ENCODE measurements around the gene CEP112. TPM values are rescaled to one million over a fixed set of nuclear protein-coding genes. Genes with fewer than 3 reads are reported as not detected.

CEP112 gene
- polyA plus RNA-seq, 1 experiment = 5.7 TPM

DNA sequence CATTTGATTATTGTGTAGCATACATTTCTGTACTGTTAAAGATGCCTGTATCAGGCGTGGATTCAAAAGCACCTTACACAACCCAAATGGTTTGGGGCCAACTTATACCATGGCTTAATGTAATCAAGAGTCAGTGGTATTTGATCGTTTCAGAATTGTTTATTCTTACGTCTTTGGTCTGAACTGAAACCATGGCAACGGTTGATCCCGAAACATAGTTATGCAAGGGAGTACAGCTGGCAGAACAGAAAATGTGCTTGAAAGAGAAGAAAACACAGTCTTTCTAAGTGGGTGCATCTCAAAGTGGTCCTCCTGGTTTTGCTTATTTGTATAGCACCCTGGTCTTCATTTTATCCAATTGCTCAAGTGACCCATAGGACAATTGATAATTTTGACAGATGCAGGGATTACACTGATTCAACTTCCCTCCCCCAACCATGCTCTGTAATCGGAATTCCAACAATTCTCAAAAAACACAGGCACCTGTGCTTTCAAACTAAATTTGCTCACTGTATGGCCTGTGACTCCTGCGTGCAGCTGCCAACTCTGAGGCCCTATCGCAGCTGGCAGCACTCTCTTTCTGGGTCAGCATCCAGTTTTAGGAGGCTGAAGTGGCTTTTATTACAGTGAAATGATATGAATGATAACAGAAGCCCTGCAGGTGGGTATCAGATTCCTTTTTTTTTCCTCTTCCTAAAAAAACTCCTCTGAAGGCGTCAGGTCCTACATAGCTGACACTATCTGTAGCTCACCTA lies 553.5 kb downstream of the CEP112 start:
- no peak overlapping the region for H3K4me3 ChIP-seq (ENCODE audit: low read depth, low read length)
- TF ChIP-seq, protein P1, sequence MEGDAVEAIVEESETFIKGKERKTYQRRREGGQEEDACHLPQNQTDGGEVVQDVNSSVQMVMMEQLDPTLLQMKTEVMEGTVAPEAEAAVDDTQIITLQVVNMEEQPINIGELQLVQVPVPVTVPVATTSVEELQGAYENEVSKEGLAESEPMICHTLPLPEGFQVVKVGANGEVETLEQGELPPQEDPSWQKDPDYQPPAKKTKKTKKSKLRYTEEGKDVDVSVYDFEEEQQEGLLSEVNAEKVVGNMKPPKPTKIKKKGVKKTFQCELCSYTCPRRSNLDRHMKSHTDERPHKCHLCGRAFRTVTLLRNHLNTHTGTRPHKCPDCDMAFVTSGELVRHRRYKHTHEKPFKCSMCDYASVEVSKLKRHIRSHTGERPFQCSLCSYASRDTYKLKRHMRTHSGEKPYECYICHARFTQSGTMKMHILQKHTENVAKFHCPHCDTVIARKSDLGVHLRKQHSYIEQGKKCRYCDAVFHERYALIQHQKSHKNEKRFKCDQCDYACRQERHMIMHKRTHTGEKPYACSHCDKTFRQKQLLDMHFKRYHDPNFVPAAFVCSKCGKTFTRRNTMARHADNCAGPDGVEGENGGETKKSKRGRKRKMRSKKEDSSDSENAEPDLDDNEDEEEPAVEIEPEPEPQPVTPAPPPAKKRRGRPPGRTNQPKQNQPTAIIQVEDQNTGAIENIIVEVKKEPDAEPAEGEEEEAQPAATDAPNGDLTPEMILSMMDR (IDR thresholded peaks at IDR 0.05; ENCODE audit: low read depth, low read length) = no peak
- peak; percentile 62 for DNase-seq (ENCODE audit: low read depth, low spot score)
- peaks cover 4% of the 10 kb centered on the region for H3K9me3 ChIP-seq (ENCODE audit: control insufficient read depth, insufficient read depth, low read length)
- no peaks in the 10 kb centered on the region for H3K27me3 ChIP-seq (ENCODE audit: control insufficient read depth, insufficient read depth, low read length)
- POLR2A ChIA-PET = interaction anchor here (0.6 kb wide), 2 partner anchors 9 to 32 kb away, joined by 3 read pairs; no protein-coding TSS in a partner anchor
- CTCF ChIA-PET = interaction anchor here (0.6 kb wide), 1 partner anchor 31 kb away, joined by 4 read pairs; no protein-coding TSS in a partner anchor
- H3K27ac ChIP-seq (ENCODE audit: low read depth, low read length) = no peak overlapping the region

- CTCF ChIA-PET = no interaction called here
- Histone ChIP-seq H3K27ac (ENCODE audit: low read depth, low read length) (no peak overlapping the region), H3K4me3 (ENCODE audit: low read depth, low read length) (no peak overlapping the region), H3K9me3 (ENCODE audit: control insufficient read depth, insufficient read depth, low read length) (peaks cover 4% of the 10 kb centered on the region), H3K27me3 (ENCODE audit: control insufficient read depth, insufficient read depth, low read length) (no peaks in the 10 kb centered on the region)
- TF ChIP-seq, protein P1 (IDR thresholded peaks at IDR 0.05; ENCODE audit: low read depth, low read length) = no peak
- no peak for DNase-seq (ENCODE audit: low read depth, low spot score)
- POLR2A ChIA-PET = interaction anchor here (0.6 kb wide), 1 partner anchor 32 kb away, joined by 3 read pairs; no protein-coding TSS in a partner anchor
Observed at GRCh38 chr17:65637786-65638185, 554.1 kb downstream of the CEP112 start.

GRCh38 chr17:65634533-65634932 lies 557.4 kb downstream of the CEP112 start:
- Histone ChIP-seq H3K27ac (ENCODE audit: low read depth, low read length) (no peak overlapping the region), H3K27me3 (ENCODE audit: control insufficient read depth, insufficient read depth, low read length) (no peaks in the 10 kb centered on the region), H3K9me3 (ENCODE audit: control insufficient read depth, insufficient read depth, low read length) (no peaks in the 10 kb centered on the region), H3K4me3 (ENCODE audit: low read depth, low read length) (no peak overlapping the region)
- POLR2A ChIA-PET = no interaction called here
- CTCF ChIA-PET = no interaction called here
- no peak for DNase-seq (ENCODE audit: low read depth, low spot score)
- TF ChIP-seq, protein P1 (IDR thresholded peaks at IDR 0.05; ENCODE audit: low read depth, low read length) = no peak

- no peak for DNase-seq (ENCODE audit: low read depth, low spot score)
- H3K27me3 ChIP-seq (ENCODE audit: control insufficient read depth, insufficient read depth, low read length) = no peaks in the 10 kb centered on the region
- no peak overlapping the region for H3K4me3 ChIP-seq (ENCODE audit: low read depth, low read length)
- no peaks in the 10 kb centered on the region for H3K9me3 ChIP-seq (ENCODE audit: control insufficient read depth, insufficient read depth, low read length)
- ChIA-PET POLR2A (interaction anchor here (0.6 kb wide), 1 partner anchor 787 kb away, joined by 3 read pairs; no protein-coding TSS in a partner anchor), CTCF (no interaction called here)
- H3K27ac ChIP-seq (ENCODE audit: low read depth, low read length) = no peak overlapping the region
- TF ChIP-seq, protein P1 (IDR thresholded peaks at IDR 0.05; ENCODE audit: low read depth, low read length) = no peak
Observed at GRCh38 chr17:65633988-65634387, 557.9 kb downstream of the CEP112 start.

DNA sequence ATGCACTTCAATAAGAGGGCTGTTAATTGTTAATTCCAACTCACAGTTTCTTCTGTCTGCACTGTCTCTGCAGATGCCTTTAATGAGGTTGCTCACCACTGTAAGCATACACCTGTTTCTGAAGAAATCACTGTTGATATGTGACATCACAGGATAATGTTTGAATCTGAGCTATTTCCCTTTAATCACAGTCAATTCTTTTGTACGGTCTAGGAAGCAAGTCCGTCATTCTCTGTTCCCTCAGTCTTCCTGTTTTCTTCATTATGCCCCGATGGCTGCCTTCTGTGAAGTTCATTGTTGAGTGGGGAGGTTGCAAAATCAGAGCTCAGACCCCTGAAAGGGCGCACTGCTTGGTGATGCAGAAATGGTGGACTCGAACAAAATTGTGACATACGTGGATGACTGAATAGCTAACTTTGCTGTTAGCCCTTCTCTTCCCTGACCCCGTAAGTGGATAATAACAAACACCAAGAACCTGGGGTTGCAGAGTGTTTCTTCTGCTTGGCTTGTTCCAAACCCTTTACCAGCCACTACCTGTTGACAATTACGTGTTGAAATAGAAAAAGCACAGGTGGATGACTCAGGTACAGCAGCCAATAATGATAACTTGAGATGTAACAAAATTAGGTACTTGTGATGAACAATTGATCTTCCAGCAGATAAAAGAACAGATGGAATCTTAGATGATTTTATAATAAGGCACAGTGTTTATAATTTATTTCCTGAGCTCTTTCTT lies 558.6 kb downstream of the CEP112 start:
- CTCF ChIA-PET = no interaction called here
- no peaks in the 10 kb centered on the region for H3K27me3 ChIP-seq (ENCODE audit: control insufficient read depth, insufficient read depth, low read length)
- POLR2A ChIA-PET = interaction anchor here (0.6 kb wide), 1 partner anchor 787 kb away, joined by 3 read pairs; no protein-coding TSS in a partner anchor
- H3K27ac ChIP-seq (ENCODE audit: low read depth, low read length) = no peak overlapping the region
- DNase-seq (ENCODE audit: low read depth, low spot score) = no peak
- TF ChIP-seq, protein P1 (IDR thresholded peaks at IDR 0.05; ENCODE audit: low read depth, low read length) = no peak
- H3K4me3 ChIP-seq (ENCODE audit: low read depth, low read length) = no peak overlapping the region
- H3K9me3 ChIP-seq (ENCODE audit: control insufficient read depth, insufficient read depth, low read length) = no peaks in the 10 kb centered on the region

Measured in AG04450 (cell line).